K562 (cell line): ENCODE results near the gene MYL12A. TPM values are rescaled to one million over a fixed set of nuclear protein-coding genes. Genes with fewer than 3 reads are reported as not detected.

Experiments
- CBX3 ChIP-seq, 2 experiments: IDR thresholded peaks; 1 replicate in 1 of 2; 2 replicates in 1 of 2; pipeline ENCODE4 v1.6.1; 2012; ENCODE audit warnings: inconsistent platforms in 2 of 2, low read length in 2 of 2, borderline replicate concordance in 1 of 2, control low read depth in 1 of 2
- ELF2 ChIP-seq: fragments of 250-450 bp; sonication (Bioruptor Pico); IDR thresholded peaks from 2 replicates; pipeline ENCODE4 v1.5.0; 2021; ENCODE audit warnings: mild to moderate bottlenecking
- FOXA3 ChIP-seq, 2 experiments: fragments of 450-650 bp in 1 of 2; sonication (generic) in 1 of 2; formaldehyde crosslinking; IDR thresholded peaks in 1 of 2; conservative IDR thresholded peaks in 1 of 2; 2 replicates each; pipeline versions ENCODE4 v1.4.0 to v1.8.0; 2020 to 2022; ENCODE audit warnings: mild to moderate bottlenecking in 2 of 2, missing genetic modification reagents in 1 of 2
- HMGXB4 ChIP-seq: sonication (generic); formaldehyde crosslinking; IDR thresholded peaks from 2 replicates; pipeline ENCODE4 v1.8.1; 2023; ENCODE audit warnings: mild to moderate bottlenecking, missing genetic modification reagents
- HNRNPK ChIP-seq: fragments of 200-400 bp; formaldehyde crosslinking; IDR thresholded peaks from one replicate; pipeline ENCODE4 v1.6.1; 2018; ENCODE audit warnings: mild to moderate bottlenecking, low read depth, low read length; ENCODE audit not compliant: poor library complexity, severe bottlenecking
- MBD1 ChIP-seq: fragments of 250-450 bp; sonication (Bioruptor Pico); IDR thresholded peaks from 2 replicates; pipeline ENCODE4 v1.8.0; 2022; ENCODE audit warnings: inconsistent platforms
- MEF2A ChIP-seq: IDR thresholded peaks from 2 replicates; pipeline ENCODE4 v1.6.1; 2011; ENCODE audit warnings: low read depth, mild to moderate bottlenecking, low read length, moderate library complexity; ENCODE audit not compliant: control insufficient read depth
- PHB ChIP-seq: fragments of 250-450 bp; sonication (Bioruptor Pico); IDR thresholded peaks from 2 replicates; pipeline ENCODE4 v1.5.0; 2021
- POLR2H ChIP-seq: IDR thresholded peaks from 2 replicates; pipeline ENCODE4 v1.6.1; 2016; ENCODE audit warnings: missing genetic modification characterization, low read depth, mild to moderate bottlenecking, control low read depth, missing compliant biosample characterization, moderate library complexity
- PPARD ChIP-seq: fragments of 250-450 bp; sonication (Bioruptor Pico); IDR thresholded peaks from 2 replicates; pipeline ENCODE4 v1.8.0; 2022; ENCODE audit warnings: inconsistent platforms, mild to moderate bottlenecking, moderate library complexity
- TRIM25 ChIP-seq: fragments of 450-650 bp; IDR thresholded peaks from 2 replicates; pipeline ENCODE4 v1.7.0; 2016; ENCODE audit warnings: borderline replicate concordance
- TSHZ1 ChIP-seq: fragments of 250-450 bp; sonication (Bioruptor Pico); IDR thresholded peaks from 2 replicates; pipeline ENCODE4 v1.4.0; 2020; ENCODE audit warnings: mild to moderate bottlenecking, moderate library complexity
- ZHX1 ChIP-seq: fragments of 150-350 bp; conservative IDR thresholded peaks from 2 replicates; pipeline ENCODE4 v1.6.1; 2014; ENCODE audit warnings: low read length
- ZNF695 ChIP-seq: fragments of 450-650 bp; formaldehyde crosslinking; IDR thresholded peaks from 2 replicates; pipeline ENCODE4 v1.4.0; 2020; ENCODE audit warnings: mild to moderate bottlenecking, moderate library complexity
- ZNF764 ChIP-seq: fragments of 250-450 bp; sonication (Bioruptor Pico); IDR thresholded peaks from 2 replicates; pipeline ENCODE4 v1.4.0; 2020; ENCODE audit warnings: low read depth, mild to moderate bottlenecking, moderate library complexity
- polyA plus RNA-seq, 8 experiments: library from polyadenylated mRNA; depleted of rRNA in 4 of 8; stranded (reverse) in 5 of 8; unstranded in 3 of 8; fragments of >200 nt; fragmentation: Nextera tagmentation in 2 of 8; fragmentation: Illumina TruSeq in 1 of 8; extraction: Ambion mirVana in 2 of 8; extraction: Trizol in 1 of 8; gene quantifications; 2 replicates each; pipeline versions ENCODE4 v1.2.1 to v1.2.3, GENCODE V29; 2011 to 2014; ENCODE audit warnings: inconsistent platforms in 1 of 8, missing spikeins in 1 of 8
- total RNA-seq, 7 experiments: library from RNA; depleted of rRNA in 6 of 7; stranded (reverse); fragments of >200 nt in 6 of 7; fragmentation: Illumina TruSeq in 2 of 7; extraction: Trizol in 2 of 7; gene quantifications; 2 replicates each; pipeline versions ENCODE4 v1.2.1 to v1.2.3, GENCODE V29; 2011 to 2021; ENCODE audit warnings: low replicate concordance in 1 of 7

Gene MYL12A
- total and polyA plus RNA-seq, 9 of the 15 experiments (the other 6 are each of a cell fraction or from before 2014, with no cell fraction given), result 308 to 1,031 (median 559) TPM

GRCh38 chr18:3246635-3247239 is 864 bp upstream of the MYL12A start (continued):
- TF ChIP-seq TRIM25 (0 out of 2 replicates have a peak, but pooled peaks have one; percentile 19), HNRNPK (no peak), PPARD (CRISPR knock-in tag) (no peak), TSHZ1 (CRISPR knock-in tag) (no peak), ZNF695 (CRISPR knock-in tag) (no peak), POLR2H (tag) (no peak), ELF2 (no peak), MEF2A (no peak), HMGXB4 (CRISPR knock-in tag) (no peak), ZNF764 (CRISPR knock-in tag) (no peak), ZHX1 (no peak), PHB (0 out of 2 replicates have a peak, but pooled peaks have one; percentile 10), CBX3 (IDR thresholded peaks at IDR 0.05; ENCODE audit: borderline replicate concordance in 1 of 2, low read length in 2 of 2) (peak in 1 of 2 experiments; percentile 82; a peak in 2 of 3 replicates), FOXA3 (CRISPR knock-in tag; conservative IDR thresholded peaks at IDR 0.05 in 1 of 2, IDR thresholded peaks at IDR 0.05 in 1 of 2) (peak in 1 of 2 experiments; percentile 34; a peak in 2 of 4 replicates), MBD1 (CRISPR knock-in tag) (no peak)
